NCI-H2029 treated with DMSO at 0.1 percent for 48 hours (cell line): Measurements from ENCODE around the gene ETF1.
"Not testable (repeated sequence)": the region's sequence is repeated elsewhere in the genome, so short reads cannot be mapped to it uniquely, and the experiment has no call there.

ENCODE experiments used
- DNase-seq: peaks from one replicate; lab custom pipeline; 2025; lab: John Stamatoyannopoulos, UW

The ETF1 gene

GRCh38 chr5:138528744-138529469 is 14.1 kb downstream of the ETF1 start:
- DNase-seq, result no peak

GRCh38 chr5:138528208-138528607 is 14.8 kb downstream of the ETF1 start:
- DNase-seq, result no peak

GRCh38 chr5:138527170-138527569 is 15.9 kb downstream of the ETF1 start:
- DNase-seq, result no peak

GRCh38 chr5:138523406-138523805 is 19.6 kb downstream of the ETF1 start:
- no peak for DNase-seq

GRCh38 chr5:138520971-138521370 is 22.1 kb downstream of the ETF1 start:
- no peak for DNase-seq

GRCh38 chr5:138517437-138517836 is 25.6 kb downstream of the ETF1 start:
- no peak for DNase-seq

- no peak for DNase-seq
These were observed 27.3 kb downstream of the ETF1 start for GRCh38 chr5:138515556-138516245.

- no peak for DNase-seq
These were observed 29.0 kb downstream of the ETF1 start for GRCh38 chr5:138514021-138514420.

GRCh38 chr5:138508958-138509357 is 34.1 kb downstream of the ETF1 start:
- no peak for DNase-seq

- not testable (repeated sequence) for DNase-seq
These were observed 35.6 kb downstream of the ETF1 start for GRCh38 chr5:138507485-138507884.

- no peak for DNase-seq
These were observed 36.4 kb downstream of the ETF1 start for GRCh38 chr5:138506370-138507306.

GRCh38 chr5:138504799-138505198 is 38.2 kb downstream of the ETF1 start:
- DNase-seq, result peak; percentile 81

GRCh38 chr5:138503487-138504270 is 39.4 kb downstream of the ETF1 start:
- DNase-seq, result peak; percentile 42

GRCh38 chr5:138502521-138502920 is 40.5 kb downstream of the ETF1 start:
- no peak for DNase-seq

GRCh38 chr5:138502121-138502520 is 40.9 kb downstream of the ETF1 start:
- no peak for DNase-seq

- DNase-seq, result no peak
These were observed 44.7 kb downstream of the ETF1 start for GRCh38 chr5:138498376-138498775.

GRCh38 chr5:138495351-138495750 is 47.7 kb downstream of the ETF1 start:
- no peak for DNase-seq

- DNase-seq, result no peak
These were observed 50.4 kb downstream of the ETF1 start for GRCh38 chr5:138492560-138493045.

- DNase-seq, result peak; percentile 72
These were observed 51.1 kb downstream of the ETF1 start for GRCh38 chr5:138491669-138492559.

GRCh38 chr5:138491284-138491648 is 51.8 kb downstream of the ETF1 start:
- DNase-seq, result no peak
